Fibroblast of pulmonary artery (primary cell): Measurements from ENCODE around the gene TXNDC5.

Source experiments
- DNase-seq: peaks from one replicate; pipeline ENCODE4 v3.0.0-alpha.2; 2010; ENCODE audit warnings: low read depth
- H3K4me3 ChIP-seq: replicated peaks from 2 replicates; pipeline ENCODE4 v1.5.1; 2011; ENCODE audit warnings: low read depth, mild to moderate bottlenecking, control low read depth, low read length, moderate library complexity
- TF ChIP-seq, protein P1 (sequence below): IDR thresholded peaks from 2 replicates; pipeline ENCODE4 v1.5.1; 2011; ENCODE audit warnings: mild to moderate bottlenecking, control low read depth, low read length, inconsistent platforms; ENCODE audit errors: missing control alignments

The TXNDC5 gene

DNA sequence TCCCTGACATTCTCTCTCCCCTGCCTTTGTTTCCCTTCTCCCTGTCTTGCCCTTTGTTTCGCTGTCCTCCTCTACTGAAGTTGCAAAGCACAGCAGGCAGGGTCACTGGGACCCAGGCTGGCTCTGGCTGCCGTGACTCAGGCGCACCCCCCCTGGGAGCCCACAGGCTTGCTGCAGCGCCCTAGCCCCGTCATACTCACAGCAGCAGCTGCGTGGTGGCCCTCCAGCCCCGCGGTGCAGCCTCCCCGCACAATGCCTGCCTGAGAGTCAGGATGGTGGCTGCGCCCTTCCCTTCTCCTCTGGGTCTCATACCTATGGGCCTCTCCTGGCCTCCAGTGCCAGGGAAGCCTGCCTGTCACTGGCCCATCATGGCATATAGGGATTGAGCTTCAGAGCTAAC is 41.7 kb downstream of the TXNDC5 start:
- DNase-seq, result no peak
- H3K4me3 ChIP-seq, result no peak overlapping the region
- TF ChIP-seq, protein P1, sequence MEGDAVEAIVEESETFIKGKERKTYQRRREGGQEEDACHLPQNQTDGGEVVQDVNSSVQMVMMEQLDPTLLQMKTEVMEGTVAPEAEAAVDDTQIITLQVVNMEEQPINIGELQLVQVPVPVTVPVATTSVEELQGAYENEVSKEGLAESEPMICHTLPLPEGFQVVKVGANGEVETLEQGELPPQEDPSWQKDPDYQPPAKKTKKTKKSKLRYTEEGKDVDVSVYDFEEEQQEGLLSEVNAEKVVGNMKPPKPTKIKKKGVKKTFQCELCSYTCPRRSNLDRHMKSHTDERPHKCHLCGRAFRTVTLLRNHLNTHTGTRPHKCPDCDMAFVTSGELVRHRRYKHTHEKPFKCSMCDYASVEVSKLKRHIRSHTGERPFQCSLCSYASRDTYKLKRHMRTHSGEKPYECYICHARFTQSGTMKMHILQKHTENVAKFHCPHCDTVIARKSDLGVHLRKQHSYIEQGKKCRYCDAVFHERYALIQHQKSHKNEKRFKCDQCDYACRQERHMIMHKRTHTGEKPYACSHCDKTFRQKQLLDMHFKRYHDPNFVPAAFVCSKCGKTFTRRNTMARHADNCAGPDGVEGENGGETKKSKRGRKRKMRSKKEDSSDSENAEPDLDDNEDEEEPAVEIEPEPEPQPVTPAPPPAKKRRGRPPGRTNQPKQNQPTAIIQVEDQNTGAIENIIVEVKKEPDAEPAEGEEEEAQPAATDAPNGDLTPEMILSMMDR, result no peak

GRCh38 chr6:7866526-7866925 is 44.1 kb downstream of the TXNDC5 start:
- no peak for DNase-seq
- TF ChIP-seq, protein P1, result no peak
- no peak overlapping the region for H3K4me3 ChIP-seq

- H3K4me3 ChIP-seq, result no peak overlapping the region
- peak; percentile 21 for DNase-seq
- TF ChIP-seq, protein P1, result no peak
Observed at GRCh38 chr6:7865781-7866180, 44.8 kb downstream of the TXNDC5 start.

- DNase-seq, result no peak
- no peak overlapping the region for H3K4me3 ChIP-seq
- TF ChIP-seq, protein P1, result no peak
Observed at GRCh38 chr6:7859591-7859990, 51.0 kb downstream of the TXNDC5 start.

- H3K4me3 ChIP-seq, result no peak overlapping the region
- no peak for DNase-seq
- TF ChIP-seq, protein P1, result no peak
Observed at GRCh38 chr6:7851780-7852179, 58.8 kb downstream of the TXNDC5 start.

- TF ChIP-seq, protein P1, result no peak
- no peak overlapping the region for H3K4me3 ChIP-seq
- DNase-seq, result no peak
Observed at GRCh38 chr6:7848229-7848628, 62.4 kb downstream of the TXNDC5 start.

- no peak overlapping the region for H3K4me3 ChIP-seq
- peak; percentile 79 for DNase-seq
- TF ChIP-seq, protein P1, result peak; percentile 74
Observed at GRCh38 chr6:7846966-7847818, 63.4 kb downstream of the TXNDC5 start.
